GM12864 (cell line): Measurements from ENCODE around the gene DAZAP2.
A peak's percentile ranks its signal among the peaks of the same experiment; 100 is the strongest.
"Not testable (repeated sequence)": the region's sequence is repeated elsewhere in the genome, so short reads cannot be mapped to it uniquely, and the experiment has no call there.

Experiments used
- DNase-seq: peaks from one replicate; pipeline ENCODE4 v3.0.0-alpha.2; 2011; ENCODE audit warnings: low read depth
- H3K4me3 ChIP-seq: 2 replicates; pipeline ENCODE4 v1.5.1; 2011; ENCODE audit warnings: mild to moderate bottlenecking, low read depth, low read length, control low read depth
- CTCF ChIP-seq: IDR thresholded peaks from 2 replicates; pipeline ENCODE4 v1.5.1; 2011; ENCODE audit warnings: low read depth, mild to moderate bottlenecking, moderate library complexity, low read length, control low read depth, inconsistent platforms; ENCODE audit errors: missing control alignments

The DAZAP2 gene

GRCh38 chr12:51281202-51281924, 42.7 kb downstream of the DAZAP2 start:
- H3K4me3 ChIP-seq: no peak overlapping the region
- no peak for DNase-seq
- TF ChIP-seq CTCF: no peak

GRCh38 chr12:51285843-51286242, 47.2 kb downstream of the DAZAP2 start:
- TF ChIP-seq CTCF: no peak
- DNase-seq: no peak
- H3K4me3 ChIP-seq: no peak overlapping the region

- DNase-seq: peak; percentile 30
- TF ChIP-seq CTCF: peak; percentile 33
- not testable (repeated sequence) for H3K4me3 ChIP-seq
Observed at GRCh38 chr12:51291603-51292513, 53.2 kb downstream of the DAZAP2 start.
